T-helper 22 cell (primary cell): ENCODE data around the gene RERE.
A peak's percentile ranks its signal among the peaks of the same experiment; 100 is the strongest.

Experiments used
- DNase-seq: peaks from one replicate; pipeline ENCODE4 v3.0.0-alpha.2; 2020; ENCODE audit warnings: low read depth

Gene RERE

DNA sequence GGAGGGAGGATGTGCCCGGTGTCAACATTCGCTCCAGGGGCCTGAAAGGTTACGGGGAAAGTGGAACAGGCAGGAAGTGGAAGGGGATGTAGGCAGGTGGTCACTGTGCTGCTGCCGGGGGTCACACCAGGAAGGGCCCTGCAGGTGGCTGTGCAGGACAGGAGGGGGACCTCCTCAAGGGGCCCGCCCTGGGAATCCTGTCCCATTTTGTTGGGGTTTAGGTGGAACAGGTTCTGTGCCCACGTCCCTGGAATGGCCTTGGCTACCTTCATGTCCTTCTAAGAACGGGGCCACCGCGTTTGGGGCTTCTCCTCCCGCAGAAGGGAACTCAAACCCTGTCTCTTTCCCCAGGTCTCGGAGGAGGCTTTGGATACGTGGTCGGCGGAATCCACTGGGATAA is 487.6 kb downstream of the RERE start:
- DNase-seq: no peak

DNA sequence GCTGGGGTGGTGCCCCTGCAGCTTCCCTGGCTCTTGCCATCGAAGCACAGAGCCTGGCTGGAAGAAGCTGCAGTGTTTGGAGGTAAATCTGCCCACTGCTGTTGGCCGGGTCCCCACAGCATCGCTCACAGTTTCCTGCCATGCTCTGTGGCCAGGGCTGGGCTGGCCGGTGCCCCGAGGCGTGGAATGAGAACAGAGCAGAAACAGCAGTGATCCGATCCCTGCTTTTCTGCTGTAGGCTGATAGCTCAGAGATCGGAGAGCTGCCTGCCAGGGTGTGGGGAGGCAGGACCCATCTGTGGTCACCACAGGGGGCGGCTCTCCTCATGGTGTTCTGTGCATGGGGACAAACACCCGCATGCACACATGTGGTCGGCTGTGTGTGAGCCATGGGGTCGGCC is 488.0 kb downstream of the RERE start:
- no peak for DNase-seq

GRCh38 chr1:8328271-8328670 is 489.2 kb downstream of the RERE start:
- DNase-seq: no peak

- DNase-seq: no peak
Measured at GRCh38 chr1:8326265-8326664, 491.2 kb downstream of the RERE start.

GRCh38 chr1:8325771-8326170 is 491.7 kb downstream of the RERE start:
- no peak for DNase-seq

GRCh38 chr1:8324176-8324810 is 493.1 kb downstream of the RERE start:
- no peak for DNase-seq

DNA sequence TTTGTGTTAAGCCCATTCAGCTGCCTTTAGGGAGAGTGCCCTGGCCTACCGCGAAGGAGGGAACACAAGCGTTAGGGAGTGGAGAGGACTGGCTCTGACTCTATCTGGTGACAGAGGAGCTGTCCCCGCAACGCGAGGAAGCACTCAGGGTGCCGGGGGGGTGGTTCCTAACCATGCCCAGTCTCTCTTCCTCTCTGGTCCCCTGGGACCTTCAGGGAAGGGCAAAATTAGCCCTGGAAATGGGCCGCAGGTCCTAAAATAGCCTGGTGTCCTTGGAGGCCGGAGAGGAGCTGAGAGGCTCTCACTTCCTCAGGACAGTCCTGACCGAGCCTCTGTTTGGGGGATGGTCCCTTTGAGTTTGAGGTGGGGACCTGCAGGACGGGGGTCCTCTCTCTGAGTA is 493.7 kb downstream of the RERE start:
- DNase-seq: no peak

- DNase-seq: no peak
Measured at GRCh38 chr1:8321612-8322011, 495.8 kb downstream of the RERE start.

- DNase-seq: no peak
Measured at GRCh38 chr1:8318436-8318835, 499.0 kb downstream of the RERE start.

DNA sequence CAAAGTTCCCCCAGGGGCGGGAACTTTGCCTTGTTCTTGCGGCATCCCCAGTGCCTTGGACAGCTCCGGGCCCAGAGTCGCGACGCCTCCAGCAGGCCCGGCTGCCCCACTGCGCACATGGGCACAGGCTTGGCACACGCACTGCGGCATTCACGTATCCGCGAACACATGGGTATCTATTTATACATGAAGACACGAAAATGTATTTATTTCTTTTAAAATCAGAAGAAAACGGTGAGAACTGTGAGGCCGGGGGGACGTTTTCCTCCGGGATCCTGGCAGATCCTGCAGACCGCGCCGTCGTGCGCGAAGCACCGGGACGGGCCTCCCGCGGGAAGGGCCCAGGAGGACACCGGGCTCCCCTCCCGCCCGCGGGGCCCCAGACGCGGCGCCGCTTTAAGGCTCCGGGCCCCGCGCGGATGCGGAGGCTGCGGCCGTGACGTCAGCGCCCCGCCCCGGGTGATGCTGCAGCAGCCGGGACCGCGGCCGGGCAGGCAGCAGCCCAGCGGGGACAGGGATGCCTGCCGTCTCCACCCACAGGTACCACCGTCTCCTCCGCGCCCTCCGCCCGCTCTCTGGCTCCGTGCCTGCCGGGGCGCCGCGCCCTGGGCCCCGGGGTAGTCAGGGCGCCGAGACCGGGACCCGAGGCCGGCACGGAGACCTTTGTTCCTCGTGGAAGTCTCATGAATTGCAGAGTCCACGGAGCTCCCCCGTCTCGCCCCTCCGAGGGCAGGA is 499.6 kb downstream of the RERE start, which contains the start of gene SLC45A1:
TSS of gene SLC45A1 (plus strand) at position 468 of the 735 bp plus-strand sequence. CDS start 6,216 bp downstream, outside the sequence.
- DNase-seq: peak; percentile 67

DNA sequence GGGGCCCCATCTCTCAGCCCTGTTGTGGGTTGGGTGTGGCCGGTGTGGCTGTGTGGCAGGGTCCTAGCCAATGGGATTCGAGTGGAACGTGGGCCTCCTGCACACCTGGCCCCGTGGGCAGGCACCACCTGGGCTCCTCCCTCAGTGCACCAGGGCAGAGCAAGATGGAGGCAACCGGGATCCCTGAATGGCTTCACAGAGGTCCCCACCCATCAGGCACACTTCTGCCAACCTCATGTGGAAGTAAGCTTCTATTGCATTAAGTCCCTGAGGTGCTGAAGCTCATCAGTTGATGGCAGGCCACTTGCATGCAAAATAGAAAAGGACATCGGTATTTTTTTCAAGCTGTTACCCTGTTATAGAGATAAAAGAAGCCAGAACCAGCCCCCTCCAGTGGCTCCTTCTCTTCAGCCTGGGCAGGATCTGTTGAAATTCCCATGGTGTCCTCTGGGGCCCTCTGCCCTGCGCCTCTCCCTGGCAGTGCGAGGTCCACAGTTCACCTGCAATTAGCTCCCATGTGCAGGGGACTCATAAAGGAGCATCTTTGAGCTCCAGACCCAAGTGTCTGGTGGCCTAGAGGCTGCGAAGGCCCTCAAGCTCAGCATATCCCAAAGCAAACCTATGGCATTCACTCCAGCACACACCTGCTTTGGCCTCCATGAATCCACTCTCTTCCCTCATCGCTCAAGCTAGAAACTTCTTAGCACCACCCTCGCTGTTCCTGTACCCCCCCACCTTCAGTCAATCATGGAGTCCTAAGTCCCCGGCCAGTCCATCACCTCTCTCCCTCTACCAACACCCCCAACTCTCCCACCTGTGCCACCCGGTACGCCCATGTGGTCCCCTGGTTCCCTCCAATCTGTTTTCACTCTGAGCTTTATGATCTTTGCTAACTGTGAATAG is 501.6 kb downstream of the RERE start:
- no peak for DNase-seq

DNA sequence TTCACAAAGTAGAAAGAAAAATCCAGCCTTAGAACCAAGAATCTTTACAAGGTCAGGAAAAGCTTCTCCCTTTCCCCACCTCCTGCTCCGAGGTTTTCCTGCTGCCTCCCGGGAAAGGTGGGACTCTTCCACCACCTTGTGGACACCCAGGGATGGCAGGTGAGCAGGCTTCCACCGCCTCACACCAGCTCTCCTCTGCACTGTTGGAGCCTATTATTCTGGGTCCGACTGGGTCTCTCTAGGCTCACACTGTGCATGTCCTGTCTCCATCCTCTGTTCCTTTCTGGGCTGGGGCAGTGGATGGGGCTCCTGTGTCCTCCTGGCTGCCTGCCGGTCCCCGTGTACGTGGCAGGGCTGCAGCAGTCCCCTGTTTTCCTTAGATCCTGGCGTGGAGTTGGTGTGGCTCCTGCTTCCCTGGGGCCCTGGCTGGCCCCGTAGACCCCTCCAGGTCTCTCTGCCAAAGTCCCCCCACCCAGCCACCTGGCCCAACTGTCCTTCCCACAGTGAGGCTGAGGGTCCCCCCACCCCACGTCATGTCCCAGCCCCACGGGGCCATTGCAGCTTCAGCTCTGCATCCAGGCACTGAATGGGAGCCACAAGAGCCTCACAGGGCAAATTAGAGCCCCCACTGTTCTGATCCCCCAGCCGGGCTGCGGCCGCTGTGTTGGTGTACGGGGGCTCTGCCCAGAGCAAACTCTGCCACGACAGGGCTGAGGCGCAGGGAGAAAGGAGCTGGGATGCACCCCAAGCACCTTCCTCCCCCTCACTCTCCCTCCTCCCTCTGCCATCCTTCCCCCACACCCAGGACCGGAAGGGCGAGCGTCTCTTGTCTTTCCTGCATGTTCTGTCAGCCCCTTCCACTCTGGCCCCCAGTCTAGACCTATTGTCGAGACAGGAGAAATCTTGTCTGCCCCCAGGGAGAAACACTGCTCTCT is 502.8 kb downstream of the RERE start:
- peak; percentile 16 for DNase-seq

DNA sequence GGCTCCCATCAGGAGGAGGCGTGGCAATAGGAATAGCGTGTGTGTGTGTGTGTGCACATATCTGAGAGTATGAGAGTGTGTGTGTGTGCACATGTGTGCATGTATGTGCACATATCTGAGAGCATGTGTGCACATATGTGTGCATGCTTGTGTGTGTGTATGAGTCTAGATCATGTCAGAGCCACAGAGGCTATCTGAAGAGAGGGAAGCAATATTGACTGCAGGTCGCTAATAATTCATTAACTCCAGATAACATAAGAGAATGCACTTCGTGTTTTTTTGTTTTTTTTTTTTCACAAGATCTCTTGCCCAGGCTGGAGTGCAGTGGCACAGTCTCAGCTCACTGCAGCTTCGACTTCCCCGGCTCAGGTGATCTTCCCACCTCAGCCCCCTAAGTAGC is 504.2 kb downstream of the RERE start:
- no peak for DNase-seq

GRCh38 chr1:8312235-8313218 is 504.9 kb downstream of the RERE start:
- no peak for DNase-seq

GRCh38 chr1:8311068-8311718 is 506.2 kb downstream of the RERE start:
- no peak for DNase-seq

- no peak for DNase-seq
Measured at GRCh38 chr1:8307628-8308027, 509.8 kb downstream of the RERE start.

DNA sequence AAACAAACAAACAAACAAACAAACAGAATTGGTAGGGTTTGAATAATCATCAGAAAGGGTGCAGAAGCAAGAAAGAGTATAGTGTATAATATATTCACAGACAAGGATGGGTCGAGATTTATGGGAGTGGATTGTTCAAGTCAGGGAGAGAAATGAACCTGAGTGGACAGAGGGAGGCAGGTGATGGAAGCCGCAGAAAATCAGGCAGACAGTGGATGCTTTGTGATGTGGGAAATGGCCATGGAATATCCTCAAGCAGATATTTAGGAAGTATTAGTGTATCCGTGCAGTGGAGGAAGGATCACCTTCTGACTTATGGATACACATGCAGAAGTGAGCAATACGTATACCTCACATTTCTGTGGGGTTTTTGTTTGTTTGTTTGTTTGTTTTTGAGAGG is 513.6 kb downstream of the RERE start:
- no peak for DNase-seq

DNA sequence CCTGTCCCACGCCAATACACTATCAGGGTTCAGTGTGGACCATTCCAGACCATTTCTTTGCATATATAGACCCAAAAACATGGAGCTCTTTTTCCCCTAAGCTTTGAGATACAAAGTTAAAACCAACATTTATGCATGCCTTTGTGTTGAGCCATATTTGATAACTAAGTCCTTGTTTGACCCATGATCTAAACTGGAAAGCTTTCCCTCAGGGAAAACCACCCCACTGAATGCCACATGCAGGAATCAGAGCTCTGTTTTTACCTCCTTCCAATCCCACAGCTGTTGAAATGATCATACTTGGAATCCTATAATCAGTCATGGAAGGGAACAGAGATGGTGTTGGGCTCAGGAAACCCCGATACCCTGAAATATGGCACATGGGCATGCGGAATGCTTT is 514.3 kb downstream of the RERE start:
- no peak for DNase-seq
